ENCODE results near the gene CCDC136. TPM values are rescaled to one million over a fixed set of nuclear protein-coding genes. Genes with fewer than 3 reads are reported as not detected.

CCDC136 gene
- total RNA-seq, 1 experiment from 2014 or later = 31.1 TPM

DNA sequence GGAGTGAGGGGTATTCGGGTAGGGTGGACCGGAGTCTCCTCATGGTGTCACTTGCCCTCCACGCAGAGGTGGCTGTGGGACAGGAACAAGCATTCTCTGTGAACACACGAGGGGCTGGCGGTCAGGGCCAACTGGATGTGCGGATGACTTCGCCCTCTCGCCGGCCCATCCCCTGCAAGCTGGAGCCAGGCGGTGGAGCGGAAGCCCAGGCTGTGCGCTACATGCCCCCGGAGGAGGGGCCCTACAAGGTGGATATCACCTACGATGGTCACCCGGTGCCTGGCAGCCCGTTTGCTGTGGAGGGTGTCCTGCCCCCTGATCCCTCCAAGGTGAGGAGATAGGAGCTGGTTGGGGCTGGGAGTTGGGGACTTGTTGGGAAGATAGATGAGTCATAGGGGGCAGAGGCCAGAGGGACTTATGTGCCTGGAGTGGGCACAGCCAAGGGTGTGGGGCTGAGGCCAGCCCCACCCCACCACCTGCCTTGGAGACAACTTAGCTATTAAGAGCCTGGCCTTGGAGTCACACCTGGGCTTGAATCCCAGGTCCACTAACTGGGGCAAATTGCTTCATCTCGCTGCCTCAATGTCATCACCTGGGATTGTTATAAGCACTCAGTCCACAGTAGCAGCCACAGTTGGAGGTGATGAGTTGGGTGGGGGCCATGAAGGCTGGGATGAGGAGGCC, 52.3 kb downstream of the CCDC136 start:
- H3K4me3 Mint-ChIP-seq = peak overlapping the region in 1 of 2 experiments; percentile 43; a peak in 1 of 5 replicates
- Histone ChIP-seq H3K23me2 (ENCODE audit: insufficient read length, low read depth, low read length, poor library complexity, severe bottlenecking) (no peaks in the 10 kb centered on the region), H4K8ac (replicated peaks; ENCODE audit: insufficient read length, low read depth, low read length) (no peak overlapping the region), H3K9me3 (ENCODE audit: control insufficient read depth, low read depth, low read length) (no peaks in the 10 kb centered on the region), H3K4me1 (ENCODE audit: insufficient read depth, low read length) (no peaks in the 10 kb centered on the region), H3K9ac (ENCODE audit: extremely low read depth, insufficient read length, low read length) (no peak overlapping the region), H3K27me3 (ENCODE audit: insufficient read depth, low read length) (no peaks in the 10 kb centered on the region), H2BK120ac (ENCODE audit: low read depth, low read length, poor library complexity, severe bottlenecking) (no peak overlapping the region), H4K91ac (ENCODE audit: insufficient read length, low read depth, low read length) (no peak overlapping the region), H2AFZ (ENCODE audit: low read length) (no peak overlapping the region), H2AK5ac (ENCODE audit: insufficient read length, low read length) (no peak overlapping the region), H2BK12ac (ENCODE audit: insufficient read length, low read depth, low read length) (no peak overlapping the region), H3K4me2 (ENCODE audit: insufficient read depth, insufficient read length, low read length) (no peak overlapping the region), H2BK20ac (ENCODE audit: low read depth, low read length, poor library complexity, severe bottlenecking) (no peak overlapping the region), H3K79me1 (ENCODE audit: insufficient read depth, low read depth, low read length, poor library complexity, severe bottlenecking) (no peaks in the 10 kb centered on the region), H3K79me2 (ENCODE audit: insufficient read depth, low read length) (no peaks in the 10 kb centered on the region), H2BK5ac (ENCODE audit: insufficient read length, low read length) (no peak overlapping the region), H4K20me1 (ENCODE audit: control insufficient read depth, insufficient read depth, insufficient read length) (no peaks in the 10 kb centered on the region), H3K14ac (ENCODE audit: insufficient read depth, low read length) (no peak overlapping the region), H3K56ac (ENCODE audit: insufficient read length, low read depth, low read length) (no peak overlapping the region), H3K4ac (ENCODE audit: low read depth, low read length) (no peak overlapping the region), H2BK15ac (ENCODE audit: low read depth, low read length) (no peak overlapping the region), H3T11ph (ENCODE audit: low read length) (no peak overlapping the region), H3K23ac (ENCODE audit: insufficient read length, low read depth, low read length) (no peak overlapping the region), H3K27ac (ENCODE audit: insufficient read length, low read depth, low read length) (no peak overlapping the region), H3K18ac (ENCODE audit: insufficient read length, low read depth, low read length) (no peak overlapping the region), H4K5ac (ENCODE audit: insufficient read length, low read depth, low read length) (no peak overlapping the region)
- H3K36me3 Mint-ChIP-seq (ENCODE audit: insufficient read depth in 1 of 3, low read depth in 3 of 3) = peaks cover 0 to 5% (median 0%) of the 10 kb centered on the region in 3 experiments; a peak in 2 of 7 replicates
- TF ChIP-seq, protein P1, sequence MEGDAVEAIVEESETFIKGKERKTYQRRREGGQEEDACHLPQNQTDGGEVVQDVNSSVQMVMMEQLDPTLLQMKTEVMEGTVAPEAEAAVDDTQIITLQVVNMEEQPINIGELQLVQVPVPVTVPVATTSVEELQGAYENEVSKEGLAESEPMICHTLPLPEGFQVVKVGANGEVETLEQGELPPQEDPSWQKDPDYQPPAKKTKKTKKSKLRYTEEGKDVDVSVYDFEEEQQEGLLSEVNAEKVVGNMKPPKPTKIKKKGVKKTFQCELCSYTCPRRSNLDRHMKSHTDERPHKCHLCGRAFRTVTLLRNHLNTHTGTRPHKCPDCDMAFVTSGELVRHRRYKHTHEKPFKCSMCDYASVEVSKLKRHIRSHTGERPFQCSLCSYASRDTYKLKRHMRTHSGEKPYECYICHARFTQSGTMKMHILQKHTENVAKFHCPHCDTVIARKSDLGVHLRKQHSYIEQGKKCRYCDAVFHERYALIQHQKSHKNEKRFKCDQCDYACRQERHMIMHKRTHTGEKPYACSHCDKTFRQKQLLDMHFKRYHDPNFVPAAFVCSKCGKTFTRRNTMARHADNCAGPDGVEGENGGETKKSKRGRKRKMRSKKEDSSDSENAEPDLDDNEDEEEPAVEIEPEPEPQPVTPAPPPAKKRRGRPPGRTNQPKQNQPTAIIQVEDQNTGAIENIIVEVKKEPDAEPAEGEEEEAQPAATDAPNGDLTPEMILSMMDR (conservative IDR thresholded peaks at IDR 0.05) = no peak
- H3K27ac Mint-ChIP-seq = no peak overlapping the region
- DNase-seq = no peak
- WGBS (ENCODE audit: extremely low coverage, insufficient read length, low lambda C conversion rate) = no CpG with 5 or more reads among the region's 17 CpGs
- H3K9me3 Mint-ChIP-seq = no peaks in the 10 kb centered on the region
- peaks cover 2 to 14% of the 10 kb centered on the region in 2 experiments for H3K4me1 Mint-ChIP-seq
- H3K27me3 Mint-ChIP-seq (ENCODE audit: low read depth) = no peaks in the 10 kb centered on the region
